NCI-H1930 (cell line): Measurements from ENCODE around the gene INPP5D.

Source experiments
- DNase-seq, 2 experiments: peaks; one replicate each; lab custom pipeline; 2025; lab: John Stamatoyannopoulos, UW

The INPP5D gene

GRCh38 chr2:233075966-233076339, 15.8 kb downstream of the INPP5D start:
- DNase-seq = no peak

GRCh38 chr2:233076749-233077148, 16.6 kb downstream of the INPP5D start:
- DNase-seq = no peak

- no peak for DNase-seq
Observed at GRCh38 chr2:233079473-233079877, 19.3 kb downstream of the INPP5D start.

DNA sequence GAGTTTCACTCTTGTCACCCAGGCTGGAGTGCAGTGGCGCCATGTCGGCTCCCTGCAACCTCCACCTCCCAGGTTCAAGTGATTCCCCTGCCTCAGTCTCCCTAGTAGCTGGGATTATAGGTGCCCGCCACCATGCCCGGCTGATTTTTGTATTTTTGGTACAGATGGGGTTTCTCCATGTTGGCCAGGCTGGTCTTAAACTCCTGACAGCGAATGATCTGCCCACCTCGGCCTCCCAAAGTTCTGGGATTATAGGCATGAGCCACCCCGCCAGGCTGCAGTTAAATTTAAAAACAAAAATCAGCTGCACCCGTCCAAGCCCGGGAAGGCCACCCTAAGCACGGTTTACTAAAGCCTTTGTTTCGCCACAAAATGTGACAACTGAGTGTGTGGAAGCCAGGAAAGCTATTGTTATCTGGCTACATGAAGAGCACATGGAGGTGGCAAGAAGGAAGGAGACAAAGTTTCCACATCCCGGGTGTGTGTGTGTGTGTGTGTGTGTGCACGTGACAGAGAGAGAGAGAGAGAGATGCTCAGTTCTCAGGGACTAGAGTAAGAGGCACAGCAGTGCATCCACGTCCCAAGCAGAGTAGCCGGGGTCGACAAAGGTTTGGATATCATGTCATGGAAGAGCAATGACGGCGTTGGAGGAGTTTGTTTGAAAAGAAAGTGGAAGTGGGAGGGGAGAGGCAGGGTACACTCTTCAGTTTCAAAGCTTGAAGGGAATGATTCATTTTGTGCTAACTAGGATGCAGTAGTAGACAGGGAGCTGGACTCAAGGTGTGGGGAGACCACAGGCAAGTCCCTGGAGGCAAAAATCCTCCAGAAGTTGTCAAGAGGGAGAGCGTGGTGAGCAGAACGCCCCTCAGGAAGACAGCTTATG, 20.1 kb downstream of the INPP5D start:
- DNase-seq = no peak

DNA sequence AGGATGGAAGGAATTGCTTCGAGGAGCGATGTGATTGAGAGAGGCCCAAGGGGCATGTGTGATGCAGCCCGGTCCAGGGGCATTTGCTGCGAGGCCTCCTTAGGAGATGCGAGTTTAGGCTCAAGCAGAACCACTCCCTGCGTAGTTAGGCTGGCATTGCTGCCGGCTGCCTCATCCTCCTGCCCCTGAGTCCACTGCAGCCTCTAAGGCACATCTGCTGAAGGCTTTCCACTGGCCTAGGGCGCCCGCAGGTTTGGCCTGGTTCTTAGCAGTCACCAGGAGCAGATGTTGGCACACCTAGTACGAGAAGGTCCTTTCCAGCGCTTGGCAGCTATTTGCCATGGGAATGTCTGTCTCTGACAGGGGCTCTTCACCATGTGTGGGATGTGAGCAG, 20.7 kb downstream of the INPP5D start:
- no peak for DNase-seq

- no peak for DNase-seq
Observed at GRCh38 chr2:233081232-233081730, 21.1 kb downstream of the INPP5D start.

- DNase-seq = no peak
Observed at GRCh38 chr2:233081731-233082221, 21.6 kb downstream of the INPP5D start.

GRCh38 chr2:233082222-233082930, 22.2 kb downstream of the INPP5D start:
- DNase-seq = no peak

DNA sequence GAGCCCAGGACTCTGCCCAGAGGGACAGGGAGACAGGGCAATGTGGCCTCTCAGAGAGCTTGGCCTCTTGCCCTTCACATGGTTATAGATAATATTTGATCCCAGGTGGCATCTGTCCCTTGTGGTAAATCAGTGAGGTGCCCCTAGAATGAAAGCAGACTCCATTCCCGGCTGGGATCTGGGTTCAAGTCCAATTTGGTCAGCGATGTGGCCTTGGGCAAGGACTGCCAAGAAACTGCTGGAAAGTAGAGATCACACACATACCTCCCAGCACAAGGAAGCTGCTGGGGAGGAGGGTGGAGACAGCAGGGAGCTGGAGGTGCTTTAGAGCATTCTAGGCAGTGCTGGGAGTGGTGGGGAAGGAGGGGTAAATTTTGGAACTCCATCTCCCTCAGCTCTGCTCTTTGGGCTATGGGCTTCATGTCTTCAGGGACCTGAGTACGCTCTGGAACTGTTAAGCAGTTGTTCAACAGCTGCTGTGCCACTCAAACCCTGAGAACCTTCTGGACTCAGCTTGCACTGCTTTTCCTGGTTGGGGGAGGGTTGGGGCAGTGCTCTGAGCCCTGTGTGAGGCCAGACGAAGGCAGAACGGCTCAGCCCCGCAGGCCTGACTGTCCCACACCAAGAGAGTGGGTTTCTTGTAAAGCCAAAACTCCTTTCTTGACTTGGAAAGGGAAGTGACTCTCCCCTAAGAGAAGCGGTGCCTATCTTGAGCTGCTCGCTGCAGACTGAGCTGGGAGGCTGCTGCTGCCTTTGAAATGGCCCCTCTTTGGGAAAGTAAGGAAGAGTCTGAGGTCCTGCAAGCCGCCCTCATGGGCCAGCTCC, 23.0 kb downstream of the INPP5D start:
- DNase-seq = no peak

- no peak for DNase-seq
Observed at GRCh38 chr2:233083782-233084181, 23.6 kb downstream of the INPP5D start.

- DNase-seq = no peak
Observed at GRCh38 chr2:233084488-233084887, 24.3 kb downstream of the INPP5D start.

GRCh38 chr2:233085037-233085838, 25.1 kb downstream of the INPP5D start:
- no peak for DNase-seq

- DNase-seq = no peak
Observed at GRCh38 chr2:233085839-233086150, 25.7 kb downstream of the INPP5D start.

GRCh38 chr2:233087713-233088112, 27.6 kb downstream of the INPP5D start:
- no peak for DNase-seq

DNA sequence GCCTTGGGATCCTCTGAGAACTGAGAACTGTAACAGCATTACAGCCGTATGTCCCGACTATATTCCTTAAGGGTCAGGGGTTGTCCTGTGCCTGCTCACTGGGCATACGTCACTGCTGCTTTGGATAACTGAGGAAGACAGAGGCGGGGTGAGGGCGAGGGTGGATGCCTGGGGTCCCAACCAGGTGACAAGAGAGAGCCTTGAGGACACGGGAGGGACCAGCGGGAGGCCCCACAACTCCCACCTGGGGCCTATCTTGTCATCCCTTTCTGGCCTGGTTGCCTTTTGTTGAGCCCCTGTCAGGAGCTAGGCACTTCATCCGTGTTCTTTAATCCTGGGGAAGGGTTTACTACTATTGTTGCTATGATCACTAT, 28.8 kb downstream of the INPP5D start:
- no peak for DNase-seq

- DNase-seq = no peak
Observed at GRCh38 chr2:233089851-233090250, 29.7 kb downstream of the INPP5D start.

DNA sequence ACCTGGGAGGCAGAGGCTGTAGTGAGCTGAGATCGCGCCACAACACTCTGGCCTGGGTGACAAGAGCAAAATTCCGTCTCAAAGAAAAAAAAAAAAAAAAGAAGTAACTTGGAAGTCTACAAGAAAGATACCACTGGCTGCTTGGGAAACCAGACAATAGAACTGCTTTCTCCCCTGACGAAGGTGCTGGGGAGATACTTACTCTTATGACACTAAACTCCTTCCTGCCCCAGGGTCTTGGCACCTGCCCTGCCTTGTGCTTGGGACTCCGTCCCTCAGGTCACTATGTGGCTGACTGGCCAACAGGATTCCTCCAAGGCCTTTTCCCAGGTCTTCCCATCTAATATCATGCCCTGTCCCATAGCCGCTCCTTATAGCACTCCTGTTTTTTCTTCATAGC, 30.7 kb downstream of the INPP5D start:
- no peak for DNase-seq

DNA sequence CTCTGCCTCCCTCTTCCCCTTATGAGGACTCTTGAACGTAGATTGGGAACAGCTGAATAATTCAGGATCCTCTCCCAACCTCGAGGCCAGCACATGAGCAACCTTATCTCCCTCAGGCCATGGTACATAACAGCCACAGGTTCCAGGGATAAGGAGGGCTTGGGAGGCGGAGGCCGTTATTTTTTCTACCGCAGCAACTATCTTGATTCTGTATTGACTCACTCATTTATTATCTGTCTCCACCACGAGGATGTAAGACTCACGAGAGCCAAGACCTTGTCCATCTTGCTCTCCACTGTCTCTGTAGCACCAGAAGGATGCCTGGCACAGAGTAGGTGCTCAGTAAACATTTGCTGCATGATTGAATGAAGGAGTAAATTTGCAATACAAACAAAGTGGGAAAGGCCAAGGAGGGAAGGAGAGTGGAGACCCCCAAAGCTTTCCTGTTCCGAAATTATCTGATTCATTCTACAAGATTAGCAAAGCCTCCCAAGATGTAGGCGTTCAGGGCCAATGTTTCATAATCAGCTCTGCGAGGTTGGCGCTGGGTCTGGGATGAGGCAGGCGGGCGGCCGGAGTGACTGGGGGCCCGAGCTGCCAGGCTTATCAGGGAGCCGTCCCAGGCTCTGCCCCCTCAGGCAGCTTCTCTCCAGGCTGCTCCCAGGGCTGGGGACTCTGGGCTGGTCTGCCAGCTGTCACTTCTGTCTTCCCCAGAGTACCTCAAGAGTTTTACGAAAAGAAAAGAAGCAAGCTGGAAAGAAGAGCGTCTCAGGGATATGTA, 31.6 kb downstream of the INPP5D start:
- DNase-seq = no peak

GRCh38 chr2:233092432-233093165, 32.5 kb downstream of the INPP5D start:
- no peak for DNase-seq

GRCh38 chr2:233093166-233093448, 33.0 kb downstream of the INPP5D start:
- DNase-seq = no peak
